ENCODE data around the gene ING5.

Gene ING5

DNA sequence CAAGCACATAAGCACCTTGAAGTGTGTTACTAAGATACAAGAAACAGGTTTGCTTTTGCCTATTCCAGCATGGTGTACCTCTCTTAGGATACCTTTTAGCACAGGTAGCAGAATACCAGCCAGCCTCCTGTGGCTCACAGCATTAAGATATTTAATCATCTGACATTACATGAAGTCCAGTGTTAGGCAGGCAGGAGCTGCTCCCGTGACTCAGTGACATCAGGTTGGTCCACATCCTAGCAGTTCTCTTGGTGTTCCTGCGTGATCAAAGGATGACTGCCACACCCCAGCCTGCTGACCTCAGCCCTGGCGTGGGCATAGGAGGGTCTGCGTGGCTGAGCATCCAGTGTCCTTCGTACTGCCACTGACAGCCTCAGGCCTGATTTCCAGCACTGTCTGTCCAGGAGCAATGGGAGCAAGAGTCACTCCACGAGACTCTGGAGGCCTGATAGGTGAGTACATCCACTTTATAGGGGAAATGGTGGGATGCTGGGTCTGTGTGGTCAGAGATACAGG lies 11.6 kb upstream of the ING5 start:
- DNase-seq (ENCODE audit: insufficient read length, low spot score) (no peak), FAIRE-seq (no peak)
- TF ChIP-seq, protein P1, sequence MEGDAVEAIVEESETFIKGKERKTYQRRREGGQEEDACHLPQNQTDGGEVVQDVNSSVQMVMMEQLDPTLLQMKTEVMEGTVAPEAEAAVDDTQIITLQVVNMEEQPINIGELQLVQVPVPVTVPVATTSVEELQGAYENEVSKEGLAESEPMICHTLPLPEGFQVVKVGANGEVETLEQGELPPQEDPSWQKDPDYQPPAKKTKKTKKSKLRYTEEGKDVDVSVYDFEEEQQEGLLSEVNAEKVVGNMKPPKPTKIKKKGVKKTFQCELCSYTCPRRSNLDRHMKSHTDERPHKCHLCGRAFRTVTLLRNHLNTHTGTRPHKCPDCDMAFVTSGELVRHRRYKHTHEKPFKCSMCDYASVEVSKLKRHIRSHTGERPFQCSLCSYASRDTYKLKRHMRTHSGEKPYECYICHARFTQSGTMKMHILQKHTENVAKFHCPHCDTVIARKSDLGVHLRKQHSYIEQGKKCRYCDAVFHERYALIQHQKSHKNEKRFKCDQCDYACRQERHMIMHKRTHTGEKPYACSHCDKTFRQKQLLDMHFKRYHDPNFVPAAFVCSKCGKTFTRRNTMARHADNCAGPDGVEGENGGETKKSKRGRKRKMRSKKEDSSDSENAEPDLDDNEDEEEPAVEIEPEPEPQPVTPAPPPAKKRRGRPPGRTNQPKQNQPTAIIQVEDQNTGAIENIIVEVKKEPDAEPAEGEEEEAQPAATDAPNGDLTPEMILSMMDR (IDR thresholded peaks at IDR 0.05; ENCODE audit: insufficient read depth, missing control alignments) = no peak

DNA sequence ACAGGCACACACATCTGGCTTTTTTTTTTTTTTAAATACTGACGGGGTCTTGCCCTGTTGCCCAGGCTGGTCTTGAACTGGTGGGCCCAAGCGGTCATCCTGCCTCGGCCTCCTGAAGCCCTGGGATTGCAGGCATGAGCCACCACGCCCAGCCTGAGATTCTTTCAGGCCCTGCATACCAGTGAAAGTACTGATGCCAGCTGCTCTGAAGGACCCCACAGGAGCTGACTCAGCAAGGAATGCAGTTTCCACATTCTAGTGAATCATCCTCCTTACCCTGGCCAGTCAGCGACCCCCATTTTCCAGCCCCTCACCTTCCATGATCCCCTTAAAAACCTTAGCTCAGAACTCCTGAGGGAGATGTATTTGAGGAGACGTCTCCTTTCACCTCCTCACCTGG lies 9.4 kb upstream of the ING5 start:
- no peak for DNase-seq (ENCODE audit: insufficient read length, low spot score)
- TF ChIP-seq, protein P1 (IDR thresholded peaks at IDR 0.05; ENCODE audit: insufficient read depth, missing control alignments) = no peak
- no peak for FAIRE-seq

DNA sequence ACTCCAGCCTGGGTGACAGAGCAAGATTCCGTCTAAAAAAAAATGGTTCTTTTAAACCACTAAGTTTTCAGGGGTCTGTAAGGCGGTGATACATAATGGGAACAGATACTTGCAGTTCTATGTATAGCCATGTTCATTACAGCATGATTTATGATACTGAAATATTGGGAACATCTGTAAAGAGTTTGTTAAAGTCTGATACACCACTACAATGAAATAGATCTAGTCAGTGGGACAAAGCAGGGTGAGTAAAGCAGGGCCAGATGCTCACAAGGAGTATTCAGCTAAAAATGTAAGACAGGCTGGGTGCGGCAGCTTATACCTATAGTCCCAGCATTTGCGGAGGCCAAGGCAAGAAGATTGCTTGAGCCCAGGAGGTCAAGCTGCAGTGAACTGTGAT lies 6.2 kb upstream of the ING5 start:
- TF ChIP-seq, protein P1 (IDR thresholded peaks at IDR 0.05; ENCODE audit: insufficient read depth, missing control alignments) = no peak
- DNase-seq (ENCODE audit: insufficient read length, low spot score) (no peak), FAIRE-seq (no peak)

DNA sequence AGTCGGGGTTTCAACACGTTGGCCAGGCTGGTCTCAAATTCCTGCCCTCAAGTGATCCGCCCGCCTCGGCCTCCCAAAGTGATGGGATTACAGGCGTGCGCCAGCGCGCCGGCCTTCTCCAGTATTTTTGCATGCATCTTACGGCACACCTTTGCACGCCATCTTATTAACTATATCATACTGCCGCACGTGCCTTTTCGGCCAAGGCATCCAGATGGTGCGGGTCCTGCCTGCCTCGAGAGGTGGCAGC lies 765 bp upstream of the ING5 start:
- TF ChIP-seq, protein P1 (IDR thresholded peaks at IDR 0.05; ENCODE audit: insufficient read depth, missing control alignments) = no peak
- FAIRE-seq (no peak), DNase-seq (ENCODE audit: insufficient read length, low spot score) (no peak)

DNA sequence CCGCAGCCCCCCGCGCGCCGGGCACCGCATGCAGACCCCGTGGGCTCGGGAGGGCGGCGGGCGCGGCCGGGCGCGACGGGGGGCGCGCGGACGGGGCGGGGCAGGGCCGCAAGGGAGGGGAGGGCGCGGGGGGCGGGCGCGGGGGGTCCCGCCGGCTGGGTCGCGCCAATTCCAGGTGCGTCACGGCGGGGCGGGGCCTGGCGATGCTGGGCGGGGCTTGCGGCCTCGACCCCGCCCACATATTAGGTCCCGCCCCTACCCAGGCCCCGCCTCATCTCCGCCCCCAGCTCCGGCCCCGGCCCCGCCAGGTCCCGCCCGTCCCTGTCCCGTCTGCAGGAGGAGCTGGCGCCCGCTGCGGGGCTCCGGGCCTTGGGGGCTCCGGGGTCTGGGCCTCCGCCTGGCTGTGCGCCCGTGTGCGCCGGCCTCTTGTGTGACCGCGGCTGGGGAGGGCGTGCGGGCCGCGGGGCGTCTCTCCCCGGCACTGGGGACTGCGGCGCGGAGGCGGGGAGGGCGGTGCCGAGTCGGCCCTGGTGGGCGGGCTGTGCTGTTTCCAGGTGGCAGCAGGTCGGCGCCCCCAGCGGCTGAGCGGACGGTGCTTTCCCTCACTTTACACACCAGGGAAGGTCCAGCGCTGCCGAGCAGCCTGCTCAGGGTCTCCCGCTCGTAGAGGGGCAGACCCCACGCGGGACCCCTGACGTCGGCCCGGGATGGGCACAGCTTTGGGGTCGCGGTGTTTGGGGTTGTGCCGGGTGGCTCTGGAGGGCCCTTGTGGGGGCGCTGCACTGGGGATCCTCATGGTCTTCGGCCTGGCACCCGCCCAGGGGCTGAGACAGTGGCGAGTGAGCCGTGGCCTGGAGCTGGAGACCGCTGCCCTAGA lies 554 bp downstream of the ING5 start:
- FAIRE-seq = no peak
- no peak for DNase-seq (ENCODE audit: insufficient read length, low spot score)
- TF ChIP-seq, protein P1 (IDR thresholded peaks at IDR 0.05; ENCODE audit: insufficient read depth, missing control alignments) = peak; percentile 20

DNA sequence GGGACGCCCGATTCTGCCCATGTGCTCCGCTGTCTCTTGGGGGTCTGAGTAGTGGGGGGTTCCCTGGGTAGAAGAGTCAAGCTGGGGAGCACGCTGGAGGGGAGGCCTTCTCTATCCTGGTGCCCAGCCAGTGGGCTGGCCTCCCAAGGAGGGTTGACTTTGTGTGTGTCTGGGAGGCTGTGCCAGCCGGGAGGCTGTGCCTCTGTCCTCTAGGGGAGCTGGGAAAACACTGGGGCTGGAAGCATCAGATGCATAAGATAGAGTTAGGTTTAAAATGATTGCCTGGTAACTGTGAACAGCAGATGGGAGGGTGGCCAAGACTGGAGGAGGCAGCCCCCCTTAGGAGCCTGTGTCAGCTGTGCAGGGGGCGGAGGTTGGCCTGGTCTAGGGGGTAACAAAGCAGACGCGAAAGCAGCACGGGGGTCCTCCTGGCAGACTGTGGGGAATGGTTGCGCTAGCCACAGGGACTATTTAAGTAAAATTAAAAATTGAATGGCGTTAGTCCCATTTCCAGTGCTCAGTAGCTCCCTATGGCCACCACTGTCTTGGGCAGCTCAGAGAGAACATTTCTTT lies 1.3 kb downstream of the ING5 start:
- TF ChIP-seq, protein P1 (IDR thresholded peaks at IDR 0.05; ENCODE audit: insufficient read depth, missing control alignments) = no peak
- DNase-seq (ENCODE audit: insufficient read length, low spot score) (no peak), FAIRE-seq (no peak)

DNA sequence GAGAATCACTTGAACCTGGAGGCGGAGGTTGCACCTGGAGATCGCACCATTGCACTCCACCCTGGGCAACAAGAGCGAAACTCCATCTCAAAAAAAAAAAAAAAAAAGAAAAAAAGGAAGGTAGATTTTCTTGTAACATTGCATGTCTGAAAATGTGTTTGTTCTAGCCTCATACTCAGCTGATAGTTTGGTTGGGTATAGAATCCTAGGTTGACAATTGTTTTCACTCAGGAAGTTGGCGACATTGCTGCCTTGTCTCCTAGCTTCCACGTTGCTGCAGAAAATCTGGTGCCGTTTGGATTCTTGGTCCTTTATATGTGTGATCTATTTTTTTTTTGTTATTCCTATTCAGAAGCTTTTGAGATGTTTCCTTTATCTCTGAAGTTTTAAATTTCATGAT lies 4.7 kb downstream of the ING5 start:
- DNase-seq (ENCODE audit: insufficient read length, low spot score) (no peak), FAIRE-seq (no peak)
- TF ChIP-seq, protein P1 (IDR thresholded peaks at IDR 0.05; ENCODE audit: insufficient read depth, missing control alignments) = no peak

All from D721Med (cell line).